Astrocyte (in vitro differentiated cells and primary cell): Measurements from ENCODE around the gene RAB11FIP4.

ENCODE experiments used
- EZH2 ChIP-seq: IDR thresholded peaks from 2 replicates; pipeline ENCODE4 v1.6.1; 2012; ENCODE audit warnings: mild to moderate bottlenecking, low read length, inconsistent platforms; ENCODE audit not compliant: insufficient read depth
- TF ChIP-seq, protein P1 (sequence below): IDR thresholded peaks from 2 replicates; pipeline ENCODE4 v1.5.1; 2011; ENCODE audit warnings: low read depth, mild to moderate bottlenecking, inconsistent platforms, low read length, moderate library complexity; ENCODE audit not compliant: insufficient read depth

DNA sequence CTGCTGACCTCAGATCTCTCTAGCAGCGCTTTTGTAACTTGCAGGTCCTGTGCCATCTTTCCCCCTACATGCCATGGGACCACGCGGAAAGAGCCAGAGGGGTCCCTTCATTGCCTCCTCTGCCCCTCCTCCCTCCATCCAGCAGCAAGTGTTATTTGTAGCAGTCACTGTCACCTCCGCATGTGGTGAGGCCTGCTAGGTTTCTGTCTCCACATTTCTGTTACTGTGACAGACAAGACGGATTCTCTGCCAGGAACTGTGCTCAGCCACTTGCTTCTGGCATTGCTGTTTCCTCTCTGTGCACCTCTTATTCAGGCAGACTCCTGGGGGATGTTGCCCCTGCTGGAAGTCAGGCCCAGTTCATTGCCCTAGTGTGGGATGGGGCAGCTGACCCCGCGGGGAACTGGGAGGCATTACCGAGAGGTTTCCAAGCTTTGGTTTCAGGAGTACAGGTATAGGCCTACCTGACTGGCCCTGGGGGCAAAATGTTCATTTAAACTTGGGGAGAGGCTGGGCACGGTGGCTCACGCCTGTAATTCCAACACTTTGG is 61.2 kb downstream of the RAB11FIP4 start:
- TF ChIP-seq, protein P1, sequence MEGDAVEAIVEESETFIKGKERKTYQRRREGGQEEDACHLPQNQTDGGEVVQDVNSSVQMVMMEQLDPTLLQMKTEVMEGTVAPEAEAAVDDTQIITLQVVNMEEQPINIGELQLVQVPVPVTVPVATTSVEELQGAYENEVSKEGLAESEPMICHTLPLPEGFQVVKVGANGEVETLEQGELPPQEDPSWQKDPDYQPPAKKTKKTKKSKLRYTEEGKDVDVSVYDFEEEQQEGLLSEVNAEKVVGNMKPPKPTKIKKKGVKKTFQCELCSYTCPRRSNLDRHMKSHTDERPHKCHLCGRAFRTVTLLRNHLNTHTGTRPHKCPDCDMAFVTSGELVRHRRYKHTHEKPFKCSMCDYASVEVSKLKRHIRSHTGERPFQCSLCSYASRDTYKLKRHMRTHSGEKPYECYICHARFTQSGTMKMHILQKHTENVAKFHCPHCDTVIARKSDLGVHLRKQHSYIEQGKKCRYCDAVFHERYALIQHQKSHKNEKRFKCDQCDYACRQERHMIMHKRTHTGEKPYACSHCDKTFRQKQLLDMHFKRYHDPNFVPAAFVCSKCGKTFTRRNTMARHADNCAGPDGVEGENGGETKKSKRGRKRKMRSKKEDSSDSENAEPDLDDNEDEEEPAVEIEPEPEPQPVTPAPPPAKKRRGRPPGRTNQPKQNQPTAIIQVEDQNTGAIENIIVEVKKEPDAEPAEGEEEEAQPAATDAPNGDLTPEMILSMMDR = no peak
- TF ChIP-seq EZH2 = no peak
